ENCODE measurements around the gene SEMA4G. TPM values are rescaled to one million over a fixed set of nuclear protein-coding genes. Genes with fewer than 3 reads are reported as not detected.
A peak's percentile ranks its signal among the peaks of the same experiment; 100 is the strongest.

Gene SEMA4G
- total RNA-seq, 1 donor = under 0.01 TPM

DNA sequence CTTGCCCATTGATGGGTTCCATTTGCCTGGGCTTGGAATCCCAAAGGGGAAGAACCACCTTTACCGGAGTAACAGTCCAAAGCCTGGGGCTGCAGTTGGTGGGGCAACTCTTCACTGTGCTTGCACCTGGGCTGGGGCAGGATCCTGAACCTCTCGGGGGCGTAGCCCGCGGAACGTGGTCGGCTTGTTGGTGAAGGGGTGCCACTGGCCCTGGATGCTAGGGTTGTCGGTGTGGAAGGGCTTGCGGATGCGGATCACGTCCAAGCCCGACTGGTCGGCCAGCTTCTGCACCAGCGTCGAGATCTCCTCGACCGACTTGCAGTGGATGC, 17.3 kb downstream of the SEMA4G start:
- TF ChIP-seq, protein P1, sequence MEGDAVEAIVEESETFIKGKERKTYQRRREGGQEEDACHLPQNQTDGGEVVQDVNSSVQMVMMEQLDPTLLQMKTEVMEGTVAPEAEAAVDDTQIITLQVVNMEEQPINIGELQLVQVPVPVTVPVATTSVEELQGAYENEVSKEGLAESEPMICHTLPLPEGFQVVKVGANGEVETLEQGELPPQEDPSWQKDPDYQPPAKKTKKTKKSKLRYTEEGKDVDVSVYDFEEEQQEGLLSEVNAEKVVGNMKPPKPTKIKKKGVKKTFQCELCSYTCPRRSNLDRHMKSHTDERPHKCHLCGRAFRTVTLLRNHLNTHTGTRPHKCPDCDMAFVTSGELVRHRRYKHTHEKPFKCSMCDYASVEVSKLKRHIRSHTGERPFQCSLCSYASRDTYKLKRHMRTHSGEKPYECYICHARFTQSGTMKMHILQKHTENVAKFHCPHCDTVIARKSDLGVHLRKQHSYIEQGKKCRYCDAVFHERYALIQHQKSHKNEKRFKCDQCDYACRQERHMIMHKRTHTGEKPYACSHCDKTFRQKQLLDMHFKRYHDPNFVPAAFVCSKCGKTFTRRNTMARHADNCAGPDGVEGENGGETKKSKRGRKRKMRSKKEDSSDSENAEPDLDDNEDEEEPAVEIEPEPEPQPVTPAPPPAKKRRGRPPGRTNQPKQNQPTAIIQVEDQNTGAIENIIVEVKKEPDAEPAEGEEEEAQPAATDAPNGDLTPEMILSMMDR (IDR thresholded peaks at IDR 0.05; ENCODE audit: extremely low read depth, low read depth, low read length) = no peak
- H3K27ac ChIP-seq (ENCODE audit: low read depth, low read length) = peak overlapping the region; percentile 63

DNA sequence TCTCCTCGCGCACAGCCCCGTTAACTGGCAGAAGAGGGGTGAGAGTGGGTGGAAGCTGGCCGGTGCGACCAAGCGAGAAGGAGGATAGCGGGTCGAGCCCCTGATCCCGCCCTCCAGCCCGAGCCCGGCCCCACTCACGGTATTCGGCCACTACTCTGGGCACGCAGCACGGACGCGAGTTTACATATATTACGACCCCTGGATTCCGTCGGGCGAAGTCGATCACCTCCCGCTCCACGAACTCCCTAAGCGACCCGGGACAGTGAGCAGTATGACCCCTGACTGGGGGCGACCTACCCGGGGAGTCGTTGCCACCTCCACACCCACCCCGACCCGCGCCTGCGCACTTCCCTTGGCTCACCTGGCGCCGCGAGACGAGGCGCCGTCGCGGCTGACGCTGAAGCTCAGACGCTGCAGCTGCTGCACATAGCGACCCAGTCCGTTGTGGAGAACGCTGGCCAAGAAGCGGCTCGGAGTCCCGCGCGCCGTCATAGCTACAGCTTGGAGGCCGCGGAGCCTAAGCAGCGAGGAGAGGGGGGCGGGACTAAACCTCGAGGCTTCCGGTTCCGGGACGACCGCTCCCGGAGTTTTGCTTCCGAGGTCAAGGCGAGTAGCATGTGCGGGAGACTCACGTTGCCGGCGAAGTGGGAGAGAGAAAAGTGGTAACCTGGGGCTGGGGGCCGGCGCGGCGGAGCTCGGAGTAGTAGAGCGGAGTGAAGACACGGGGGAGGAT, 17.8 kb downstream of the SEMA4G start, which contains the start of the genes MRPL43 and TWNK:
Gene MRPL43, minus strand, starts transcription at position 546 of the 733 bp plus-strand sequence. Its CDS starts 54 bp downstream, at position 492.
Gene TWNK, plus strand, starts transcription at position 592 of the 733 bp plus-strand sequence. CDS start 668 bp downstream, outside the sequence.
- Histone ChIP-seq H3K79me2 (ENCODE audit: insufficient read depth, low read length) (peaks cover 54% of the 10 kb centered on the region), H3K27ac (ENCODE audit: low read depth, low read length) (peak within 1 kb of the TSS; percentile 63)

More for the DNA sequence above, 17.3 kb downstream of the SEMA4G start:
- peak overlapping the region; percentile 97 for H3K4me2 ChIP-seq (ENCODE audit: insufficient read depth, low read length)
- H3K36me3 ChIP-seq (ENCODE audit: insufficient read depth, low read length) = peaks cover 40% of the 10 kb centered on the region
- peaks cover 54% of the 10 kb centered on the region for H3K79me2 ChIP-seq (ENCODE audit: insufficient read depth, low read length)
- peak overlapping the region; percentile 95 for H3K4me3 ChIP-seq (ENCODE audit: insufficient read depth, low read length)
- no peak for DNase-seq (ENCODE audit: insufficient read length, low spot score, missing footprints)
- H2AFZ ChIP-seq (ENCODE audit: low read length) = peak overlapping the region; percentile 99
- peaks cover 21% of the 10 kb centered on the region for H3K4me1 ChIP-seq (ENCODE audit: insufficient read depth, low read length)
- H3K27me3 ChIP-seq (ENCODE audit: insufficient read depth, low read length) = no peaks in the 10 kb centered on the region
- no peaks in the 10 kb centered on the region for H4K20me1 ChIP-seq (ENCODE audit: insufficient read depth, low read length)
- no peaks in the 10 kb centered on the region for H3K9me3 ChIP-seq (ENCODE audit: low read depth, low read length)

DNA sequence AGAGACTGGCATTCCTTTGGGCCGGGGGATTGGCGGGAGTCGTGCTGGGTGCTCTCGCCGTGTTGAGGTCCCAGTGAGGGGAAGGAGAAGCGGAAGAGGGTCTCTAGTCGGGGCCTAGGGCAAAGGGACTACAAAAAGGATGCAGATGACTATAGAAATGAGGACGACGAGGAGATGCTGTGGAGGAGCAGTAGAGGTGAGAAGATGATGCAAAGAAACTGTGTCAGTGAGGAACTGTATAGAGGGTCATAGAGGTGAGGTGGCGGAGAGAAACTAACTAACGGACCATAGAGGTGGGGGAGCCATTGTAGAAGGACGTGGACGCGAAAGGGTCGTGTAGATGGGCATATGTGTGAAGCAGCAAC, 18.4 kb downstream of the SEMA4G start:
- peak overlapping the region; percentile 97 for H3K4me2 ChIP-seq (ENCODE audit: insufficient read depth, low read length)
- no peaks in the 10 kb centered on the region for H3K9me3 ChIP-seq (ENCODE audit: low read depth, low read length)
- DNase-seq (ENCODE audit: insufficient read length, low spot score, missing footprints) = no peak
- peaks cover 21% of the 10 kb centered on the region for H3K4me1 ChIP-seq (ENCODE audit: insufficient read depth, low read length)
- H3K27me3 ChIP-seq (ENCODE audit: insufficient read depth, low read length) = no peaks in the 10 kb centered on the region
- H3K36me3 ChIP-seq (ENCODE audit: insufficient read depth, low read length) = peaks cover 39% of the 10 kb centered on the region
- H3K27ac ChIP-seq (ENCODE audit: low read depth, low read length) = peak overlapping the region; percentile 63
- H3K79me2 ChIP-seq (ENCODE audit: insufficient read depth, low read length) = peaks cover 54% of the 10 kb centered on the region
- H4K20me1 ChIP-seq (ENCODE audit: insufficient read depth, low read length) = no peaks in the 10 kb centered on the region
- peak overlapping the region; percentile 99 for H2AFZ ChIP-seq (ENCODE audit: low read length)
- TF ChIP-seq, protein P1 (IDR thresholded peaks at IDR 0.05; ENCODE audit: extremely low read depth, low read depth, low read length) = no peak
- H3K4me3 ChIP-seq (ENCODE audit: insufficient read depth, low read length) = peak overlapping the region; percentile 95

More for the DNA sequence above, 17.8 kb downstream of the SEMA4G start, which contains the start of the genes MRPL43 and TWNK:
- peaks cover 40% of the 10 kb centered on the region for H3K36me3 ChIP-seq (ENCODE audit: insufficient read depth, low read length)
- H3K4me1 ChIP-seq (ENCODE audit: insufficient read depth, low read length) = peaks cover 21% of the 10 kb centered on the region
- peak within 1 kb of the TSS; percentile 97 for H3K4me2 ChIP-seq (ENCODE audit: insufficient read depth, low read length)
- DNase-seq (ENCODE audit: insufficient read length, low spot score, missing footprints) = peak; percentile 99
- H3K9me3 ChIP-seq (ENCODE audit: low read depth, low read length) = no peaks in the 10 kb centered on the region
- H4K20me1 ChIP-seq (ENCODE audit: insufficient read depth, low read length) = no peaks in the 10 kb centered on the region
- H3K4me3 ChIP-seq (ENCODE audit: insufficient read depth, low read length) = peak within 1 kb of the TSS; percentile 95
- TF ChIP-seq, protein P1 (IDR thresholded peaks at IDR 0.05; ENCODE audit: extremely low read depth, low read depth, low read length) = no peak
- no peaks in the 10 kb centered on the region for H3K27me3 ChIP-seq (ENCODE audit: insufficient read depth, low read length)
- peak within 1 kb of the TSS; percentile 99 for H2AFZ ChIP-seq (ENCODE audit: low read length)

DNA sequence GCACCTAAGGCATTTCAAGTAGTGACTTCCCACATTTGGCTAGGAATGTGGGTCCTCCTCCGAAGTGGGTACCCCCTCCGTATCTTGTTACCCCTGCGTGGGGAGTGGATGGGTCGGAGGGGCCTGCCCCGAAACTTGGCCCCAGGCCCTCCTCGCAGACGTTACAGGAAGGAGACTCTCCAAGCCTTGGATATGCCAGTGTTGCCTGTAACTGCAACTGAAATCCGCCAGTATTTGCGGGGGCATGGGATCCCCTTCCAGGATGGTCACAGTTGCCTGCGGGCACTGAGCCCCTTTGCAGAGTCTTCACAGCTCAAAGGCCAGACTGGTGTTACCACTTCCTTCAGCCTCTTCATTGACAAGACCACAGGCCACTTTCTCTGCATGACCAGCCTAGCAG, 18.9 kb downstream of the SEMA4G start:
- Histone ChIP-seq H3K4me2 (ENCODE audit: insufficient read depth, low read length) (peak overlapping the region; percentile 97), H4K20me1 (ENCODE audit: insufficient read depth, low read length) (no peaks in the 10 kb centered on the region), H3K36me3 (ENCODE audit: insufficient read depth, low read length) (peaks cover 39% of the 10 kb centered on the region), H3K27ac (ENCODE audit: low read depth, low read length) (no peak overlapping the region), H3K4me1 (ENCODE audit: insufficient read depth, low read length) (peaks cover 21% of the 10 kb centered on the region), H3K79me2 (ENCODE audit: insufficient read depth, low read length) (peaks cover 54% of the 10 kb centered on the region), H2AFZ (ENCODE audit: low read length) (no peak overlapping the region), H3K4me3 (ENCODE audit: insufficient read depth, low read length) (peak overlapping the region; percentile 95), H3K27me3 (ENCODE audit: insufficient read depth, low read length) (no peaks in the 10 kb centered on the region), H3K9me3 (ENCODE audit: low read depth, low read length) (no peaks in the 10 kb centered on the region)
- DNase-seq (ENCODE audit: insufficient read length, low spot score, missing footprints) = no peak
- TF ChIP-seq, protein P1 (IDR thresholded peaks at IDR 0.05; ENCODE audit: extremely low read depth, low read depth, low read length) = no peak
